ENCODE measurements around the gene MOCOS. TPM values are rescaled to one million over a fixed set of nuclear protein-coding genes. Genes with fewer than 3 reads are reported as not detected.

Gene MOCOS
- total and polyA plus RNA-seq, 11 donors, result 0.07 to 1.0 (median 0.26) TPM

DNA sequence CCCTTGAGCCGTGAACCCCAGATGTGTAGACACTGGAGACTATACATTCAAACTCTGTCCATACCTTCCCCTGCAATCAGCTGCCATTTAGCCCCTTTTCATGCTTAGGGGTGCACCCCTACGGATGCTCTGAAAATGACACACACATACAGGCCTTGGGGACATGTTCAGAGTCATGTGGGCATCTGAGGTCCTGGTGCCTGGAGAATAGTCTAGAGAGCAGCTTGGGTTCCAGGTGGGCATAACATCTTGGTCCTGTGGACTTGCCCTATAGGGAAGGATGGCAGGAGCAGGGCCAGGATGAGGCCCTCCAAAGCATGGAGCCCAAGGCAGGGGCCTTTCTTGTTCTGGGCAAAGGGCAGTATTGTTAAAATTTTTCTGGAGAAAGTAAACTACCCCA, 100.4 kb downstream of the MOCOS start:
- DNase-seq (no peak), ATAC-seq (no peak)
- WGBS, 4 donors, result 84 to 95% (median 89%) methylated on average over 2 of the region's 2 CpGs
- Histone ChIP-seq H3K27ac (no peak overlapping the region), H3K27me3 (peaks cover 0 to 4% (median 0%) of the 10 kb centered on the region in 9 donors), H3K4me3 (no peak overlapping the region), H3K4me1 (no peaks in the 10 kb centered on the region), H3K9me3 (peaks cover 0 to 14% (median 3%) of the 10 kb centered on the region in 12 donors), H3K36me3 (no peaks in the 10 kb centered on the region)
- intact Hi-C loops (cut with DNase I), result loop anchor here in 9 of 10 donors (5.0 to 10.0 kb wide), 6 partner anchors 93 to 903 kb away; partner anchors contain the start of gene MOCOS (in 5 of the 9)
- TF ChIP-seq, protein P1, sequence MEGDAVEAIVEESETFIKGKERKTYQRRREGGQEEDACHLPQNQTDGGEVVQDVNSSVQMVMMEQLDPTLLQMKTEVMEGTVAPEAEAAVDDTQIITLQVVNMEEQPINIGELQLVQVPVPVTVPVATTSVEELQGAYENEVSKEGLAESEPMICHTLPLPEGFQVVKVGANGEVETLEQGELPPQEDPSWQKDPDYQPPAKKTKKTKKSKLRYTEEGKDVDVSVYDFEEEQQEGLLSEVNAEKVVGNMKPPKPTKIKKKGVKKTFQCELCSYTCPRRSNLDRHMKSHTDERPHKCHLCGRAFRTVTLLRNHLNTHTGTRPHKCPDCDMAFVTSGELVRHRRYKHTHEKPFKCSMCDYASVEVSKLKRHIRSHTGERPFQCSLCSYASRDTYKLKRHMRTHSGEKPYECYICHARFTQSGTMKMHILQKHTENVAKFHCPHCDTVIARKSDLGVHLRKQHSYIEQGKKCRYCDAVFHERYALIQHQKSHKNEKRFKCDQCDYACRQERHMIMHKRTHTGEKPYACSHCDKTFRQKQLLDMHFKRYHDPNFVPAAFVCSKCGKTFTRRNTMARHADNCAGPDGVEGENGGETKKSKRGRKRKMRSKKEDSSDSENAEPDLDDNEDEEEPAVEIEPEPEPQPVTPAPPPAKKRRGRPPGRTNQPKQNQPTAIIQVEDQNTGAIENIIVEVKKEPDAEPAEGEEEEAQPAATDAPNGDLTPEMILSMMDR (IDR thresholded peaks at IDR 0.05), result no peak
- TF ChIP-seq POLR2A (IDR thresholded peaks at IDR 0.05), result no peak

- intact Hi-C loops (cut with DNase I), result loop anchor here in 9 of 10 donors (5.0 to 10.0 kb wide), 6 partner anchors 94 to 904 kb away; partner anchors contain the start of gene MOCOS (in 5 of the 9)
- ATAC-seq, result no peak
- Histone ChIP-seq H3K27ac (no peak overlapping the region), H3K9me3 (peaks cover 0 to 14% (median 3%) of the 10 kb centered on the region in 12 donors), H3K4me3 (no peak overlapping the region), H3K4me1 (peaks cover 0 to 1% (median 0%) of the 10 kb centered on the region in 12 donors), H3K36me3 (no peaks in the 10 kb centered on the region), H3K27me3 (peaks cover 0 to 4% (median 0%) of the 10 kb centered on the region in 9 donors)
- TF ChIP-seq POLR2A (IDR thresholded peaks at IDR 0.05), result no peak
- TF ChIP-seq, protein P1 (IDR thresholded peaks at IDR 0.05), result no peak
- DNase-seq, result no peak
Measured at GRCh38 chr18:36288689-36289088, 101.4 kb downstream of the MOCOS start.

DNA sequence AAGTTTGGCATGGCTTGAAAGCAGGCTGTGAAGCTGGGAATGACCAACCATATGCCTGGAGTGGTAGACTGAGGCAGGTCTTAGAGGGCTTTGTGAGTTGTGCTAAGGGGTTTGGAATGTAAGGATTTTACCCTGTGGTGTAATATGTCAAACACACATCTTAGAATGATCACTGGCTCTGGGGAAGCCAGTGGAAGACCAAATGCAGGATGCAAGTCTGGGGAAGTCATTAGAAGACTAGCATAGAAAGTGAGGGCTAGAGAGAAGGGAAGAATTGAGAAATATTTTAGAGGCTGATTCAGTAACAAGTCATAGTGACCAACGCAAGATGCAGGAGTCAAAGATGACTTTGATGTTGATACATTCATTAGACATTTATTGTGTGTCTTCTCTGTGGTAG, 106.7 kb downstream of the MOCOS start:
- Histone ChIP-seq H3K4me1 (peaks cover 0 to 26% (median 9%) of the 10 kb centered on the region in 12 donors), H3K36me3 (no peaks in the 10 kb centered on the region), H3K27ac (no peak overlapping the region), H3K9me3 (peaks cover 0 to 6% (median 0%) of the 10 kb centered on the region in 12 donors), H3K27me3 (peaks cover 0 to 38% (median 7%) of the 10 kb centered on the region in 9 donors), H3K4me3 (no peak overlapping the region)
- intact Hi-C loops (cut with DNase I), result loop anchor here in 5 of 10 donors (10.0 kb wide), 4 partner anchors 171 to 461 kb away; no protein-coding TSS in a partner anchor
- 81 to 97% (median 86%) methylated on average over 1 of the region's 1 CpG for WGBS, 4 donors
- TF ChIP-seq, protein P1 (IDR thresholded peaks at IDR 0.05), result no peak
- TF ChIP-seq POLR2A (IDR thresholded peaks at IDR 0.05), result no peak
- no peak for DNase-seq
- no peak for ATAC-seq

- H3K4me3 ChIP-seq, result no peak overlapping the region
- TF ChIP-seq POLR2A (IDR thresholded peaks at IDR 0.05), result no peak
- TF ChIP-seq, protein P1 (IDR thresholded peaks at IDR 0.05), result no peak
- intact Hi-C loops (cut with DNase I), result loop anchor here (5.0 to 10.0 kb wide), 9 partner anchors 42 to 460 kb away; no protein-coding TSS in a partner anchor
- peaks cover 0 to 50% (median 9%) of the 10 kb centered on the region in 9 donors for H3K27me3 ChIP-seq
- no peak overlapping the region for H3K27ac ChIP-seq
- 87 to 98% (median 94%) methylated on average over 1 of the region's 1 CpG for WGBS, 4 donors
- no peaks in the 10 kb centered on the region for H3K9me3 ChIP-seq
- no peaks in the 10 kb centered on the region for H3K36me3 ChIP-seq
- no peak for ATAC-seq
- no peak for DNase-seq
- peaks cover 0 to 33% (median 9%) of the 10 kb centered on the region in 12 donors for H3K4me1 ChIP-seq
Measured at GRCh38 chr18:36295214-36295613, 107.9 kb downstream of the MOCOS start.
